Activated CD8-positive, alpha-beta memory T cell treated with anti-CD3 and anti-CD28 coated beads, Interleukin-2, amount 10 ng/mL, durations not matched to agents 7 days and 5 days (primary cell): ENCODE measurements around the gene LDB3. TPM values are rescaled to one million over a fixed set of nuclear protein-coding genes. Genes with fewer than 3 reads are reported as not detected.

Source experiments
- ATAC-seq: fragments of 150-1000 bp; cut with Tn5 transposase; one replicate; pipeline ENCODE4 v1.10.0; 2021; ENCODE audit warnings: moderate library complexity
- CTCF ChIA-PET: fragments of 350-600 bp; sonication (Branson Sonifier 250); formaldehyde crosslinking; loops from one replicate; lab custom pipeline; 2021; ENCODE audit warnings: antibody characterized with exemption; lab: Charles Lee
- DNase-seq: peaks from one replicate; pipeline ENCODE4 v3.0.0-alpha.2; 2020
- H3K27ac Mint-ChIP-seq: one replicate; pipeline ENCODE4 v1.8.0; 2021; ENCODE audit warnings: mild to moderate bottlenecking, mixed read lengths
- H3K27me3 Mint-ChIP-seq: one replicate; pipeline ENCODE4 v1.8.0; 2021; ENCODE audit warnings: mixed read lengths
- H3K36me3 Mint-ChIP-seq: one replicate; pipeline ENCODE4 v1.8.0; 2021; ENCODE audit warnings: mild to moderate bottlenecking, mixed read lengths
- H3K4me1 Mint-ChIP-seq: one replicate; pipeline ENCODE4 v1.8.0; 2021; ENCODE audit warnings: mixed read lengths
- H3K4me3 Mint-ChIP-seq: one replicate; pipeline ENCODE4 v1.8.0; 2021; ENCODE audit warnings: mild to moderate bottlenecking, moderate library complexity, mixed read lengths
- H3K9me3 Mint-ChIP-seq: one replicate; pipeline ENCODE4 v1.8.0; 2022; ENCODE audit warnings: low read depth, mixed read lengths
- total RNA-seq, 2 experiments: library from RNA; stranded (reverse); gene quantifications; one replicate each; pipeline ENCODE4 v1.2.3, GENCODE V29; 2021

The LDB3 gene
- total RNA-seq, 2 experiments from 2014 or later, result 0.05 to 0.23 TPM

GRCh38 chr10:86646532-86646931 lies 21.8 kb upstream of the LDB3 start:
- no peak overlapping the region for H3K4me3 Mint-ChIP-seq
- H3K9me3 Mint-ChIP-seq, result peaks cover 3% of the 10 kb centered on the region
- no peak for ATAC-seq
- CTCF ChIA-PET, result no interaction called here
- peaks cover 5% of the 10 kb centered on the region for H3K27me3 Mint-ChIP-seq
- peaks cover 10% of the 10 kb centered on the region for H3K4me1 Mint-ChIP-seq
- DNase-seq, result peak; percentile 14
- peaks cover 5% of the 10 kb centered on the region for H3K36me3 Mint-ChIP-seq
- no peak overlapping the region for H3K27ac Mint-ChIP-seq

- Mint-ChIP-seq H3K9me3 (no peaks in the 10 kb centered on the region), H3K4me3 (no peak overlapping the region), H3K27me3 (peaks cover 2% of the 10 kb centered on the region), H3K27ac (no peak overlapping the region), H3K4me1 (peaks cover 10% of the 10 kb centered on the region), H3K36me3 (peaks cover 2% of the 10 kb centered on the region)
- CTCF ChIA-PET, result no interaction called here
- ATAC-seq (no peak), DNase-seq (peak; percentile 21)
Measured at GRCh38 chr10:86646933-86647332, 21.4 kb upstream of the LDB3 start.

- H3K27me3 Mint-ChIP-seq, result no peaks in the 10 kb centered on the region
- peak; percentile 32 for DNase-seq
Measured at GRCh38 chr10:86647773-86648703, 20.3 kb upstream of the LDB3 start.

GRCh38 chr10:86648704-86649427 lies 19.4 kb upstream of the LDB3 start:
- peaks cover 1% of the 10 kb centered on the region for H3K4me1 Mint-ChIP-seq
- DNase-seq, result no peak
- ATAC-seq, result no peak
- no peaks in the 10 kb centered on the region for H3K27me3 Mint-ChIP-seq
- no peaks in the 10 kb centered on the region for H3K36me3 Mint-ChIP-seq
- CTCF ChIA-PET, result no interaction called here
- no peak overlapping the region for H3K27ac Mint-ChIP-seq
- no peaks in the 10 kb centered on the region for H3K9me3 Mint-ChIP-seq
- H3K4me3 Mint-ChIP-seq, result no peak overlapping the region

More at GRCh38 chr10:86647773-86648703, 20.3 kb upstream of the LDB3 start:
- CTCF ChIA-PET, result no interaction called here
- Mint-ChIP-seq H3K27ac (no peak overlapping the region), H3K4me3 (no peak overlapping the region), H3K4me1 (peaks cover 10% of the 10 kb centered on the region), H3K9me3 (no peaks in the 10 kb centered on the region), H3K36me3 (no peaks in the 10 kb centered on the region)
- no peak for ATAC-seq

- Mint-ChIP-seq H3K27me3 (no peaks in the 10 kb centered on the region), H3K4me1 (no peaks in the 10 kb centered on the region), H3K27ac (no peak overlapping the region), H3K36me3 (no peaks in the 10 kb centered on the region), H3K9me3 (no peaks in the 10 kb centered on the region), H3K4me3 (no peak overlapping the region)
- no peak for ATAC-seq
- CTCF ChIA-PET, result no interaction called here
- no peak for DNase-seq
Measured at GRCh38 chr10:86649471-86650150, 18.7 kb upstream of the LDB3 start.

GRCh38 chr10:86650151-86650550 lies 18.2 kb upstream of the LDB3 start:
- DNase-seq (no peak), ATAC-seq (no peak)
- no peaks in the 10 kb centered on the region for H3K4me1 Mint-ChIP-seq
- no peaks in the 10 kb centered on the region for H3K36me3 Mint-ChIP-seq
- no peak overlapping the region for H3K27ac Mint-ChIP-seq
- no peaks in the 10 kb centered on the region for H3K27me3 Mint-ChIP-seq
- H3K4me3 Mint-ChIP-seq, result no peak overlapping the region
- H3K9me3 Mint-ChIP-seq, result no peaks in the 10 kb centered on the region
- CTCF ChIA-PET, result no interaction called here

GRCh38 chr10:86651021-86651471 lies 17.3 kb upstream of the LDB3 start:
- H3K27me3 Mint-ChIP-seq, result no peaks in the 10 kb centered on the region
- no peaks in the 10 kb centered on the region for H3K36me3 Mint-ChIP-seq
- H3K4me1 Mint-ChIP-seq, result no peaks in the 10 kb centered on the region
- CTCF ChIA-PET, result no interaction called here
- H3K4me3 Mint-ChIP-seq, result no peak overlapping the region
- DNase-seq (no peak), ATAC-seq (no peak)
- H3K9me3 Mint-ChIP-seq, result no peaks in the 10 kb centered on the region
- no peak overlapping the region for H3K27ac Mint-ChIP-seq

- ATAC-seq (no peak), DNase-seq (no peak)
- no peak overlapping the region for H3K4me3 Mint-ChIP-seq
- H3K36me3 Mint-ChIP-seq, result no peaks in the 10 kb centered on the region
- H3K27me3 Mint-ChIP-seq, result no peaks in the 10 kb centered on the region
- H3K4me1 Mint-ChIP-seq, result no peaks in the 10 kb centered on the region
- no peak overlapping the region for H3K27ac Mint-ChIP-seq
- CTCF ChIA-PET, result no interaction called here
- H3K9me3 Mint-ChIP-seq, result no peaks in the 10 kb centered on the region
Measured at GRCh38 chr10:86651631-86652331, 16.5 kb upstream of the LDB3 start.

GRCh38 chr10:86652361-86653202 lies 15.7 kb upstream of the LDB3 start:
- no peak for DNase-seq
- Mint-ChIP-seq H3K36me3 (no peaks in the 10 kb centered on the region), H3K4me1 (no peaks in the 10 kb centered on the region), H3K9me3 (no peaks in the 10 kb centered on the region), H3K27ac (no peak overlapping the region), H3K27me3 (no peaks in the 10 kb centered on the region), H3K4me3 (no peak overlapping the region)
- no peak for ATAC-seq
- CTCF ChIA-PET, result no interaction called here

- CTCF ChIA-PET, result no interaction called here
- H3K4me3 Mint-ChIP-seq, result no peak overlapping the region
- H3K36me3 Mint-ChIP-seq, result no peaks in the 10 kb centered on the region
- no peaks in the 10 kb centered on the region for H3K4me1 Mint-ChIP-seq
- no peaks in the 10 kb centered on the region for H3K27me3 Mint-ChIP-seq
- no peak for ATAC-seq
- DNase-seq, result no peak
- H3K27ac Mint-ChIP-seq, result no peak overlapping the region
- H3K9me3 Mint-ChIP-seq, result no peaks in the 10 kb centered on the region
Measured at GRCh38 chr10:86653379-86653778, 14.9 kb upstream of the LDB3 start.

- CTCF ChIA-PET, result no interaction called here
- Mint-ChIP-seq H3K9me3 (no peaks in the 10 kb centered on the region), H3K4me1 (no peaks in the 10 kb centered on the region), H3K4me3 (no peak overlapping the region), H3K27ac (no peak overlapping the region), H3K27me3 (no peaks in the 10 kb centered on the region), H3K36me3 (no peaks in the 10 kb centered on the region)
- ATAC-seq, result no peak
- DNase-seq, result no peak
Measured at GRCh38 chr10:86653987-86654386, 14.3 kb upstream of the LDB3 start.

- Mint-ChIP-seq H3K4me3 (no peak within 1 kb of the TSS), H3K27me3 (no peaks in the 10 kb centered on the region), H3K4me1 (no peaks in the 10 kb centered on the region), H3K36me3 (no peaks in the 10 kb centered on the region), H3K9me3 (no peaks in the 10 kb centered on the region), H3K27ac (no peak within 1 kb of the TSS)
- DNase-seq (no peak), ATAC-seq (no peak)
- CTCF ChIA-PET, result no interaction called here
Measured at GRCh38 chr10:86654411-86655172, 13.7 kb upstream of the LDB3 start, which contains the start of gene OPN4. TSS of gene OPN4 (plus strand) at chr10:86654547. CDS start at chr10:86654784, 237 bp downstream.
